ENCODE measurements around the gene VGLL4. TPM values are rescaled to one million over a fixed set of nuclear protein-coding genes. Genes with fewer than 3 reads are reported as not detected.

VGLL4 gene
- total RNA-seq, 2 donors from 2014 or later = 47.5 to 49.7 TPM

DNA sequence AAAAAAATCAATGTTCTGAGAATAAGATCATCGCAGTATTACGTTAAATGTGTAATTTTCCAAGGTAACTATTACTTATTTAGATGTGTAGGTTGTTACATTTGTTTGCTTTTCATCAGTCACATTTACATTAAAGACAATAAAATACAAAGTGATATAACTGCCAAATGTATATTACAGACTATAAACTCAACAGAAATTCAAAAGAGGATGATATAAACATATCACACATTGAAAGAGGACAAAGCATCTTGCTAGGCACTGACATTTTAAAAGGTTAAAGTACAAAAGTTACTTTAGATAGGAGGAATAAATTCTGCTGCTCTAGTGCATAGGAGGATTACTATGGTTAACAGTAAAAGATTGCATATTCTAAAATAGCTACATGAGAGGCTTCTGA lies 16.1 kb downstream of the VGLL4 start:
- no peaks in the 10 kb centered on the region for H3K27me3 ChIP-seq (ENCODE audit: control insufficient read depth, insufficient read depth, low read length, poor library complexity, severe bottlenecking)
- H3K36me3 ChIP-seq (ENCODE audit: control insufficient read depth, insufficient read depth, low read length) = no peaks in the 10 kb centered on the region
- TF ChIP-seq, protein P1, sequence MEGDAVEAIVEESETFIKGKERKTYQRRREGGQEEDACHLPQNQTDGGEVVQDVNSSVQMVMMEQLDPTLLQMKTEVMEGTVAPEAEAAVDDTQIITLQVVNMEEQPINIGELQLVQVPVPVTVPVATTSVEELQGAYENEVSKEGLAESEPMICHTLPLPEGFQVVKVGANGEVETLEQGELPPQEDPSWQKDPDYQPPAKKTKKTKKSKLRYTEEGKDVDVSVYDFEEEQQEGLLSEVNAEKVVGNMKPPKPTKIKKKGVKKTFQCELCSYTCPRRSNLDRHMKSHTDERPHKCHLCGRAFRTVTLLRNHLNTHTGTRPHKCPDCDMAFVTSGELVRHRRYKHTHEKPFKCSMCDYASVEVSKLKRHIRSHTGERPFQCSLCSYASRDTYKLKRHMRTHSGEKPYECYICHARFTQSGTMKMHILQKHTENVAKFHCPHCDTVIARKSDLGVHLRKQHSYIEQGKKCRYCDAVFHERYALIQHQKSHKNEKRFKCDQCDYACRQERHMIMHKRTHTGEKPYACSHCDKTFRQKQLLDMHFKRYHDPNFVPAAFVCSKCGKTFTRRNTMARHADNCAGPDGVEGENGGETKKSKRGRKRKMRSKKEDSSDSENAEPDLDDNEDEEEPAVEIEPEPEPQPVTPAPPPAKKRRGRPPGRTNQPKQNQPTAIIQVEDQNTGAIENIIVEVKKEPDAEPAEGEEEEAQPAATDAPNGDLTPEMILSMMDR (conservative IDR thresholded peaks at IDR 0.05) = no peak
- Mint-ChIP-seq H3K27ac (no peak overlapping the region), H3K27me3 (ENCODE audit: insufficient read depth) (no peaks in the 10 kb centered on the region), H3K9me3 (no peaks in the 10 kb centered on the region), H3K4me3 (no peak overlapping the region), H3K4me1 (peaks cover 43% of the 10 kb centered on the region), H3K36me3 (ENCODE audit: low read depth) (peaks cover 7% of the 10 kb centered on the region)
- no CpG with 5 or more reads among the region's 2 CpGs for WGBS, 2 experiments (ENCODE audit: insufficient coverage in 1 of 2, insufficient read length in 1 of 2)
- no peak for DNase-seq
- H3K9me3 ChIP-seq (ENCODE audit: control insufficient read depth, low read length) = no peaks in the 10 kb centered on the region
- H3K4me1 ChIP-seq (ENCODE audit: control insufficient read depth, insufficient read depth, low read length) = peaks cover 8% of the 10 kb centered on the region
- no peak overlapping the region for H3K27ac ChIP-seq (ENCODE audit: low read depth, low read length)
- H3K9ac ChIP-seq (ENCODE audit: extremely low read depth, low read length, poor library complexity, severe bottlenecking) = no peak overlapping the region
- no peak overlapping the region for H3K4me3 ChIP-seq (ENCODE audit: low read length)

DNA sequence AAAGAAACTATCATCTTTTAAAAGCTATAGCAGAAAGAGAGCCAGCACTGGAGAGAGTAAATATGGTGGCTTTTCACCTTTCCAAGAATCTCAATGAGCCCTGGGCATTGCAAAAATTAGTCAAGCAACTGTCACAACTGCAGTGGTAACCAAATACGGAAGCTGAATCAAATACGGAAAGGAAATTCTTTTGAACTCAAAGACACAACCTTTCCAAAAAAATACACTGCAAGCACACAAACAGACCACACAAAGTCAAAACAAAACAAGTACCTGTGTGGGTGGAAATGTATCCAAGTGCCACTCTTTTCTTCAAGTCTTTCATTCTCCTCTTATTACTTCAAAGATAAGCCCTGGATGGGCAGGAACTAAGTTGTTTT lies 17.6 kb downstream of the VGLL4 start:
- Histone ChIP-seq H3K27me3 (ENCODE audit: control insufficient read depth, insufficient read depth, low read length, poor library complexity, severe bottlenecking) (no peaks in the 10 kb centered on the region), H3K4me3 (ENCODE audit: low read length) (no peak overlapping the region), H3K9ac (ENCODE audit: extremely low read depth, low read length, poor library complexity, severe bottlenecking) (no peak overlapping the region), H3K36me3 (ENCODE audit: control insufficient read depth, insufficient read depth, low read length) (no peaks in the 10 kb centered on the region), H3K27ac (ENCODE audit: low read depth, low read length) (no peak overlapping the region), H3K9me3 (ENCODE audit: control insufficient read depth, low read length) (no peaks in the 10 kb centered on the region), H3K4me1 (ENCODE audit: control insufficient read depth, insufficient read depth, low read length) (no peaks in the 10 kb centered on the region)
- H3K36me3 Mint-ChIP-seq (ENCODE audit: low read depth) = peaks cover 7% of the 10 kb centered on the region
- no peaks in the 10 kb centered on the region for H3K9me3 Mint-ChIP-seq
- H3K4me3 Mint-ChIP-seq = no peak overlapping the region
- WGBS, 2 experiments (ENCODE audit: insufficient coverage in 1 of 2, insufficient read length in 1 of 2) = 45% methylated on average over 2 of the region's 2 CpGs; no CpG with 5 or more reads in 1 of the 2 experiments
- H3K4me1 Mint-ChIP-seq = peaks cover 41% of the 10 kb centered on the region
- H3K27me3 Mint-ChIP-seq (ENCODE audit: insufficient read depth) = no peaks in the 10 kb centered on the region
- no peak for DNase-seq
- TF ChIP-seq, protein P1 (conservative IDR thresholded peaks at IDR 0.05) = no peak
- H3K27ac Mint-ChIP-seq = peak overlapping the region; percentile 1

DNA sequence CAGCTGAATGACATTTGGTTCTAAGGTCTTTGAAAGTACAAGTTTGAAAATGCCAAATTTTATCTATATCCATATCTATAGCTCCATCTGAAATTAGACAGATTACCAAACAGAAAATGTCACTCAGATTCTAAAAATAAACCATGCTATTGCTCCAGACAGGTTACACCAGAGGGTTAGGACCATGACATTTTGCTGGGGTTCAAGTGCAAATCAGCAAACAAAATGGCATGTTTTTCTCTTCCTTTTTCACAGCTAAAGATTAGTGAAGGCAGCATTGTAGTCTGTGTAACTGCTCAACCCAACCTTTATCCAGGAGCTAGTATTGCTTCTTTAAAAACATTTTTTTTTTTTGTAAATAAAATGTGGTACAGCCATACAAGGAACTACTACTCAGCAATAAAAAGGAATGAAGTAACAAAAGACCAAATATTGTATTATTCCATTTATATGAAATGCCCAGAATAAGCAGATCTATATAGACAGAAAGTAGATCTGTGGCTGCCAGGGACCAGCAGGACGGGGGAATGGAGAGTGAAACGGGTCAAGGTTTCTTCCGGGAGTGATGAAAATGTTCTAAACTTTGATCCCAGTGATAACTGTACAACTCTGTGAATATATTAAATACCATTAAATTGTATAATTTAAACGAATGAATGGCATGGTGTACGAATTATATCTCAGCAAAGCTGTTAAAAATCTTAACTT lies 18.2 kb downstream of the VGLL4 start:
- peaks cover 42% of the 10 kb centered on the region for H3K4me1 Mint-ChIP-seq

More for the DNA sequence above, 18.2 kb downstream of the VGLL4 start:
- Histone ChIP-seq H3K9me3 (ENCODE audit: control insufficient read depth, low read length) (no peaks in the 10 kb centered on the region), H3K36me3 (ENCODE audit: control insufficient read depth, insufficient read depth, low read length) (no peaks in the 10 kb centered on the region), H3K9ac (ENCODE audit: extremely low read depth, low read length, poor library complexity, severe bottlenecking) (no peak overlapping the region), H3K27me3 (ENCODE audit: control insufficient read depth, insufficient read depth, low read length, poor library complexity, severe bottlenecking) (no peaks in the 10 kb centered on the region), H3K4me3 (ENCODE audit: low read length) (no peak overlapping the region), H3K4me1 (ENCODE audit: control insufficient read depth, insufficient read depth, low read length) (peaks cover 4% of the 10 kb centered on the region), H3K27ac (ENCODE audit: low read depth, low read length) (no peak overlapping the region)
- DNase-seq = no peak
- Mint-ChIP-seq H3K27me3 (ENCODE audit: insufficient read depth) (no peaks in the 10 kb centered on the region), H3K36me3 (ENCODE audit: low read depth) (peaks cover 7% of the 10 kb centered on the region), H3K9me3 (no peaks in the 10 kb centered on the region), H3K4me3 (no peak overlapping the region), H3K27ac (no peak overlapping the region)
- TF ChIP-seq, protein P1 (conservative IDR thresholded peaks at IDR 0.05) = no peak
- WGBS, 2 experiments (ENCODE audit: insufficient coverage in 1 of 2, insufficient read length in 1 of 2) = 96 to 100% methylated on average over 1 to 4 of the region's 5 CpGs
